Thyroid gland (tissue), 4 donors: ENCODE measurements around the gene ZNF577. TPM values are rescaled to one million over a fixed set of nuclear protein-coding genes. Genes with fewer than 3 reads are reported as not detected.

Experiments
- DNase-seq, 2 donors: peaks; one replicate each; pipeline ENCODE4 v3.0.0-alpha.2; 2019
- H3K27ac ChIP-seq, 3 donors: fragments of 200-600 bp; sonication (generic); 1 replicate in 2 of 3; 2 replicates in 1 of 3; pipeline ENCODE4 v1.5.1; 2016 to 2019; ENCODE audit warnings: mild to moderate bottlenecking in 1 of 3, moderate library complexity in 1 of 3
- H3K27me3 ChIP-seq: fragments of 200-600 bp; sonication (generic); one replicate; pipeline ENCODE4 v1.5.1; 2019
- H3K36me3 ChIP-seq, 2 donors: fragments of 200-600 bp; sonication (generic); one replicate each; pipeline ENCODE4 v1.5.1; 2016 to 2019
- H3K4me1 ChIP-seq, 2 donors: fragments of 200-600 bp; sonication (generic); one replicate each; pipeline ENCODE4 v1.5.1; 2017 to 2019
- H3K4me3 ChIP-seq, 3 donors: fragments of 200-600 bp; sonication (generic); replicated peaks in 1 of 3; 1 replicate in 2 of 3; 2 replicates in 1 of 3; pipeline ENCODE4 v1.5.1; 2016; ENCODE audit warnings: mild to moderate bottlenecking in 1 of 3
- H3K9me3 ChIP-seq: fragments of 200-600 bp; sonication (generic); one replicate; pipeline ENCODE4 v1.5.1; 2017
- POLR2A ChIP-seq, 2 donors: fragments of 450-650 bp; IDR thresholded peaks; one replicate each; pipeline ENCODE4 v1.6.1; 2017; ENCODE audit warnings: antibody characterized with exemption in 2 of 2, mild to moderate bottlenecking in 2 of 2, moderate library complexity in 1 of 2
- WGBS, 2 donors: methylation state at CpG; one replicate each; pipeline ENCODE4 v1.1.5; 2017; 5-methylcytosine and 5-hydroxymethylcytosine counted together
- intact Hi-C: fragments of 100-400 bp; cut with DNase I; formaldehyde crosslinking; loops from one replicate; pipeline ENCODE4 v1.15.1; 2023
- total RNA-seq, 4 donors: library from RNA; depleted of rRNA; stranded (reverse); fragments of >200 nt; gene quantifications; one replicate each; pipeline ENCODE4 v1.2.3, GENCODE V29; 2016
- TF ChIP-seq, protein P1 (sequence below), 6 experiments: fragments of 200-600 bp in 3 of 6; fragments of 450-650 bp in 3 of 6; sonication (generic) in 3 of 6; IDR thresholded peaks; one replicate each; pipeline ENCODE4 v1.5.1; 2016 to 2019; ENCODE audit warnings: antibody characterized with exemption in 6 of 6, mild to moderate bottlenecking in 2 of 6, inconsistent platforms in 1 of 6, moderate library complexity in 1 of 6

ZNF577 gene
- total RNA-seq, 4 donors from 2014 or later: 20.8 to 34.9 (median 22.2) TPM

DNA sequence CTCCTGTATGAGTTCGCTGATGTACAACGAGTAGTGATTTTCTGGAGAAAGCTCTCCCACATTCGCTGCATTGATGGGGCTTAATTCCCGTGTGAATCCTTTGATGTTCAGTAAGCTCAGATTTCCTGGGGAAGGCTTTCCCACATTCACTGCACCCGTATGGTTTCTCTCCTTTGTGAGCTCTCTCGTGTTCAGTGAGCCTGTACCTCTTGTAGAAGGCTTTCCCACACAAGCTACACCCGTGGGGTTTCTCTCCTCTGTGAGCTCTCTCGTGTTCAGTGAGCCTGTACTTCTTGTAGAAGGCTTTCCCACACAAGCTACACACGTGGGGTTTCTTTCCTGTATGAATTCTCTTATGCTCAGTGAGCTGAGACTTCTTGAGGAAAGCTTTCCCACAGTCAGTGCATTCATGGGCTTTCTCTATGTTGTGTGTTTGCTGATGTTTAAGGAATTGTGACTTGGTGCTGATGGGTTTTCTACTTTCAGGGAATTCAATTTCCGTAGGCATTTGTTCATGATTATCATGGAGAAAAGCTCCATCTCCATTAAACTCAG lies 3.5 kb upstream of the ZNF577 start:
- no peaks in the 10 kb centered on the region for H3K27me3 ChIP-seq
- DNase-seq: no peak
- no peaks in the 10 kb centered on the region for H3K9me3 ChIP-seq
- H3K27ac ChIP-seq: no peak overlapping the region
- peaks cover 59 to 63% of the 10 kb centered on the region in 2 donors for H3K36me3 ChIP-seq
- TF ChIP-seq, protein P1, sequence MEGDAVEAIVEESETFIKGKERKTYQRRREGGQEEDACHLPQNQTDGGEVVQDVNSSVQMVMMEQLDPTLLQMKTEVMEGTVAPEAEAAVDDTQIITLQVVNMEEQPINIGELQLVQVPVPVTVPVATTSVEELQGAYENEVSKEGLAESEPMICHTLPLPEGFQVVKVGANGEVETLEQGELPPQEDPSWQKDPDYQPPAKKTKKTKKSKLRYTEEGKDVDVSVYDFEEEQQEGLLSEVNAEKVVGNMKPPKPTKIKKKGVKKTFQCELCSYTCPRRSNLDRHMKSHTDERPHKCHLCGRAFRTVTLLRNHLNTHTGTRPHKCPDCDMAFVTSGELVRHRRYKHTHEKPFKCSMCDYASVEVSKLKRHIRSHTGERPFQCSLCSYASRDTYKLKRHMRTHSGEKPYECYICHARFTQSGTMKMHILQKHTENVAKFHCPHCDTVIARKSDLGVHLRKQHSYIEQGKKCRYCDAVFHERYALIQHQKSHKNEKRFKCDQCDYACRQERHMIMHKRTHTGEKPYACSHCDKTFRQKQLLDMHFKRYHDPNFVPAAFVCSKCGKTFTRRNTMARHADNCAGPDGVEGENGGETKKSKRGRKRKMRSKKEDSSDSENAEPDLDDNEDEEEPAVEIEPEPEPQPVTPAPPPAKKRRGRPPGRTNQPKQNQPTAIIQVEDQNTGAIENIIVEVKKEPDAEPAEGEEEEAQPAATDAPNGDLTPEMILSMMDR (IDR thresholded peaks at IDR 0.05): no peak
- no peak for TF ChIP-seq POLR2A (IDR thresholded peaks at IDR 0.05)
- H3K4me1 ChIP-seq: peaks cover 6 to 8% of the 10 kb centered on the region in 2 donors
- no peak overlapping the region for H3K4me3 ChIP-seq
- 94 to 98% methylated on average over 10 of the region's 10 CpGs for WGBS, 2 donors
- intact Hi-C loops: loop anchor here (10.0 kb wide), 1 partner anchor 94 kb away; the partner anchor contains the start of gene ZNF350

DNA sequence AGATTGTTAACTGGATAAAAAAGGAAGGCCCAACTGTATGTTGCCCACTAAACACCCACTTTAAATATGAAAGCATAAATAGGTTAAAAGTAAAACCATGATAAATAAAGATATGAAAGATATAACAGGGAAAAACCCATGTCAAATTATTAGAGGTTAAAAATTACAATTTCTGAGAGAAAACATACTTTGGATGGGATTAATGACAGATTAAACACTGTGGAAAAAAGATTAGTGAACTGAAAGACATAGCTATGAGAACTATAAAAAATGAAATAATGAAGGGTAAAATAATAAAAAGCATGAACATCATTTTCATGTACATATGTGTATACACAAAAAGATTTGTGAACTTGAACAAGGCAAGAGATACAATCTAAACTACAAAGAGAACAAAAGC lies 2.2 kb upstream of the ZNF577 start:
- no peaks in the 10 kb centered on the region for H3K27me3 ChIP-seq
- peaks cover 46 to 49% of the 10 kb centered on the region in 2 donors for H3K36me3 ChIP-seq
- H3K4me1 ChIP-seq: peaks cover 6 to 8% of the 10 kb centered on the region in 2 donors
- H3K4me3 ChIP-seq: no peak overlapping the region
- TF ChIP-seq, protein P1 (IDR thresholded peaks at IDR 0.05): no peak
- no peak for TF ChIP-seq POLR2A (IDR thresholded peaks at IDR 0.05)
- no peak overlapping the region for H3K27ac ChIP-seq
- intact Hi-C loops: loop anchor here (10.0 kb wide), 1 partner anchor 95 kb away; the partner anchor contains the start of gene ZNF350
- no peak for DNase-seq
- no peaks in the 10 kb centered on the region for H3K9me3 ChIP-seq

GRCh38 chr19:51884713-51885112 lies 3.0 kb downstream of the ZNF577 start:
- no peak overlapping the region for H3K4me3 ChIP-seq
- H3K4me1 ChIP-seq: peaks cover 6 to 8% of the 10 kb centered on the region in 2 donors
- H3K36me3 ChIP-seq: peaks cover 7 to 8% of the 10 kb centered on the region in 2 donors
- WGBS, 2 donors: 92 to 94% methylated on average over 2 of the region's 2 CpGs
- H3K27me3 ChIP-seq: no peaks in the 10 kb centered on the region
- TF ChIP-seq POLR2A (IDR thresholded peaks at IDR 0.05): no peak
- TF ChIP-seq, protein P1 (IDR thresholded peaks at IDR 0.05): no peak
- intact Hi-C loops: no loop called here
- no peak for DNase-seq
- H3K9me3 ChIP-seq: no peaks in the 10 kb centered on the region
- no peak overlapping the region for H3K27ac ChIP-seq

GRCh38 chr19:51882518-51882917 lies 5.2 kb downstream of the ZNF577 start:
- H3K4me1 ChIP-seq: peaks cover 6 to 8% of the 10 kb centered on the region in 2 donors
- no peak overlapping the region for H3K27ac ChIP-seq
- 94 to 100% methylated on average over 3 of the region's 3 CpGs for WGBS, 2 donors
- TF ChIP-seq, protein P1 (IDR thresholded peaks at IDR 0.05): no peak
- TF ChIP-seq POLR2A (IDR thresholded peaks at IDR 0.05): no peak
- DNase-seq: no peak
- no peaks in the 10 kb centered on the region for H3K9me3 ChIP-seq
- H3K4me3 ChIP-seq: no peak overlapping the region
- H3K36me3 ChIP-seq: peaks cover 29% of the 10 kb centered on the region in 2 donors
- intact Hi-C loops: no loop called here
- H3K27me3 ChIP-seq: no peaks in the 10 kb centered on the region

DNA sequence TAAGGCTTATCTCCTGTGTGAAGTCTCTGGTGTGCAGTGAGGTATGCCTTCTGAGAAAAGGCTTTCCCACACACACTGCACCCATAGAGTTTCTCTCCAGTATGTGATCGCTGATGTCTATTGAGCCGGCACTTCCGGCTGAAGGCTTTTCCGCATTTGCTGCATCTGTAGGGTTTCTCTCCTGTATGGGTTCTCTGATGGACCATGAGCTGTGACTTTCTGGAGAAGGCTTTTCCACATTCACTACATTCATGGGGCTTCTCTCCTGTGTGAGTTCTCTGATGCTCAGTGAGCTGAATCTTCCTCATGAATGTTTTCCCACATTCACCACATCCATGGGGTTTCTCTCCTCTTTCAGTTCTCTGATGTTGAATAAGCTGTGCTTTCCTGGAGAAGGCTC lies 14.7 kb downstream of the ZNF577 start:
- no peak for DNase-seq
- Histone ChIP-seq H3K4me3 (no peak overlapping the region), H3K27ac (no peak overlapping the region), H3K9me3 (no peaks in the 10 kb centered on the region), H3K4me1 (no peaks in the 10 kb centered on the region), H3K27me3 (no peaks in the 10 kb centered on the region), H3K36me3 (peaks cover 54 to 56% of the 10 kb centered on the region in 2 donors)
- intact Hi-C loops: no loop called here
- no peak for TF ChIP-seq POLR2A (IDR thresholded peaks at IDR 0.05)
- TF ChIP-seq, protein P1 (IDR thresholded peaks at IDR 0.05): no peak
- WGBS, 2 donors: 94 to 98% methylated on average over 4 of the region's 4 CpGs
